ENCODE data around the gene OSM.

DNA sequence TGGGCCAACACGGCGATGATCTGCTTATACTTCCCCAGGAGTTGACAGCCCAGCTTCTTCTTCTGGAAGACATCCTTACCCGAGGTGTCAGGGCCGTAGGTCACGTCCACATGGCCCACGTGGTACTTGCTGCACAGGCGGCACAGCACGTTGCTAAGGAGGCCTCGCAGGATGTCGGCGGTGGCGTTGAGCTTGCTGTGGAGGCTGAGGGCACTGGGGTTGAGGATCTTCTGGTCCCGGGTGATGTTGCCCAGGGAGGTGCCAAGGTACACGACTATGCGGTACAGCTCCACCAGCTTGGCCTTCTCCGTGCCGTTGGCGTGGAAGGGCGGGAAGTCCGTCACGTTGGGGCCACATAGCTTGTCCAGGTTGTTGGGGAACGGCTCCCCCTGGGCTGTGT lies 23.0 kb downstream of the OSM start:
- TF ChIP-seq POLR2A (IDR thresholded peaks at IDR 0.05; ENCODE audit: low read depth, low read length) (no peak), POLR2AphosphoS5 (IDR thresholded peaks at IDR 0.05; ENCODE audit: low read depth, low read length) (no peak)

All from GM12892 (cell line).